AG04449 (cell line): ENCODE results near the gene EFL1.

Source experiments
- CTCF ChIA-PET: fragments of 350-600 bp; formaldehyde crosslinking; extraction: SDS; loops from one replicate; lab custom pipeline; 2021; ENCODE audit warnings: antibody characterized with exemption; lab: Yijun Ruan, JAX
- POLR2A ChIA-PET: fragments of 400-600, 350-600 bp; formaldehyde crosslinking; extraction: SDS; loops from one replicate; lab custom pipeline; 2020; ENCODE audit warnings: antibody characterized with exemption, inconsistent platforms; lab: Yijun Ruan, JAX
- DNase-seq: peaks from one replicate; pipeline ENCODE4 v3.0.0-alpha.2; 2010; ENCODE audit warnings: low read depth, low spot score
- H3K4me3 ChIP-seq: 2 replicates; pipeline ENCODE4 v1.5.1; 2011; ENCODE audit warnings: low read depth, mild to moderate bottlenecking, control low read depth, low read length
- CTCF ChIP-seq: IDR thresholded peaks from one replicate; pipeline ENCODE4 v1.5.1; 2011; ENCODE audit warnings: mild to moderate bottlenecking, moderate library complexity, low read length, control low read depth, inconsistent platforms; ENCODE audit not compliant: insufficient read depth; ENCODE audit errors: missing control alignments

EFL1 gene

GRCh38 chr15:82136120-82136519 lies 126.4 kb downstream of the EFL1 start:
- no peak overlapping the region for H3K4me3 ChIP-seq
- no peak for DNase-seq
- POLR2A ChIA-PET = no interaction called here
- CTCF ChIA-PET = interaction anchor here (0.6 to 10.1 kb wide), 6 partner anchors 14 to 655 kb away, joined by 3 to 93 read pairs (median 4); no protein-coding TSS in a partner anchor
- TF ChIP-seq CTCF = no peak

- no peak overlapping the region for H3K4me3 ChIP-seq
- POLR2A ChIA-PET = no interaction called here
- TF ChIP-seq CTCF = no peak
- CTCF ChIA-PET = interaction anchor here (0.9 to 10.1 kb wide), 5 partner anchors 14 to 655 kb away, joined by 4 to 93 read pairs (median 4); no protein-coding TSS in a partner anchor
- DNase-seq = no peak
These were observed 126.9 kb downstream of the EFL1 start for GRCh38 chr15:82135638-82136037.

DNA sequence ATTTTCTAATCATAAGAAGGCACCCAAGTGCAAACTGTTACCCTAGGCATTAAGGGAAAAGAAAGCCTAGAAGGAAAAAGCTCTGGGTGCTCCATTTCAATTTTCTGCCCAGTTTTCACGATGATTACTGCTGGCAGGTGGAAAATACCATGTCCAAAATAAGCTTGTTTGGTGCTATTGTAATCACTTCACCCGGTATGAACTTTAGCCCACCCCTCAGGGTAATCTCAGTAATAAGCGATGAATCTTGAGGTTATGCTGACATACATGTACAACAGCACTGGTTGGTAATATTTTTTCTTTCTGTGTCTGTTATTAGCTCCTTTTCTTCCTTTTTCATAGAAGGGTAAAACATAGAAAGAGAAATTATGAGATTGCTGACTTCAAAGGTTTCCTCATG lies 128.1 kb downstream of the EFL1 start:
- no peak overlapping the region for H3K4me3 ChIP-seq
- ChIA-PET CTCF (interaction anchor here (0.6 to 10.1 kb wide), 5 partner anchors 25 to 703 kb away, joined by 3 to 93 read pairs (median 3); no protein-coding TSS in a partner anchor), POLR2A (no interaction called here)
- no peak for DNase-seq
- TF ChIP-seq CTCF = no peak

GRCh38 chr15:82133251-82133650 lies 129.3 kb downstream of the EFL1 start:
- ChIA-PET POLR2A (interaction anchor here (1.0 to 1.3 kb wide), 2 partner anchors 88 to 192 kb away, joined by 3 read pairs; partner anchors contain the start of gene MEX3B), CTCF (interaction anchor here (1.4 to 10.1 kb wide), 5 partner anchors 10 to 65 kb away, joined by 3 to 93 read pairs (median 5); no protein-coding TSS in a partner anchor)
- no peak for TF ChIP-seq CTCF

DNA sequence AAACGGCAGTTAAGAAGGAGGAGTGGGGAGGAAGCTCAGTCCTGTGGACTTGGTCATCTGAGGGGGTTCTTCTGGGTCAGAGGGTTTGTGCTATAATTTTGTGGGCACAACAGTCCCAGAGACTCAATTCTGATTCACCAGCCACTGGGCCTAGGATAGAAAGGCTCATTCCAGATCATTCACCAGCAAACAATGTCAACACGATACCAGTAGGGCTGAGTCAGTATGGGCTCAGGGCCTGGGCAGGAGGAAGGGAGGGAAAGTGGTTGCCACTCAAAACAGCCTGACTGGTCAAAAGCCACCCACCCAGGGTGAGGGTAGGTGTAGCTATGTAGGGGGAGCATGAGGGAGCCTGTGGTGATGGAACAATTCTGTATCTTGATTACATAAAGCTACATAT lies 129.8 kb downstream of the EFL1 start:
- peak; percentile 82 for DNase-seq
- H3K4me3 ChIP-seq = no peak overlapping the region
- CTCF ChIA-PET = interaction anchor here (1.4 to 10.1 kb wide), 6 partner anchors 8 to 65 kb away, joined by 3 to 93 read pairs (median 7); no protein-coding TSS in a partner anchor
- POLR2A ChIA-PET = interaction anchor here (1.0 to 1.3 kb wide), 2 partner anchors 87 to 192 kb away, joined by 3 read pairs; partner anchors contain the start of gene MEX3B
- TF ChIP-seq CTCF = no peak

More at GRCh38 chr15:82133251-82133650, 129.3 kb downstream of the EFL1 start:
- H3K4me3 ChIP-seq = no peak overlapping the region
- no peak for DNase-seq

- no peak for TF ChIP-seq CTCF
- POLR2A ChIA-PET = interaction anchor here (1.3 kb wide), 1 partner anchor 87 kb away, joined by 3 read pairs; the partner anchor contains the start of gene MEX3B
- CTCF ChIA-PET = interaction anchor here (1.4 to 10.1 kb wide), 3 partner anchors 8 to 22 kb away, joined by 9 to 93 read pairs (median 23); no protein-coding TSS in a partner anchor
- no peak overlapping the region for H3K4me3 ChIP-seq
- no peak for DNase-seq
These were observed 130.4 kb downstream of the EFL1 start for GRCh38 chr15:82132096-82132495.
